ENCODE data around the gene EXOC6B.

DNA sequence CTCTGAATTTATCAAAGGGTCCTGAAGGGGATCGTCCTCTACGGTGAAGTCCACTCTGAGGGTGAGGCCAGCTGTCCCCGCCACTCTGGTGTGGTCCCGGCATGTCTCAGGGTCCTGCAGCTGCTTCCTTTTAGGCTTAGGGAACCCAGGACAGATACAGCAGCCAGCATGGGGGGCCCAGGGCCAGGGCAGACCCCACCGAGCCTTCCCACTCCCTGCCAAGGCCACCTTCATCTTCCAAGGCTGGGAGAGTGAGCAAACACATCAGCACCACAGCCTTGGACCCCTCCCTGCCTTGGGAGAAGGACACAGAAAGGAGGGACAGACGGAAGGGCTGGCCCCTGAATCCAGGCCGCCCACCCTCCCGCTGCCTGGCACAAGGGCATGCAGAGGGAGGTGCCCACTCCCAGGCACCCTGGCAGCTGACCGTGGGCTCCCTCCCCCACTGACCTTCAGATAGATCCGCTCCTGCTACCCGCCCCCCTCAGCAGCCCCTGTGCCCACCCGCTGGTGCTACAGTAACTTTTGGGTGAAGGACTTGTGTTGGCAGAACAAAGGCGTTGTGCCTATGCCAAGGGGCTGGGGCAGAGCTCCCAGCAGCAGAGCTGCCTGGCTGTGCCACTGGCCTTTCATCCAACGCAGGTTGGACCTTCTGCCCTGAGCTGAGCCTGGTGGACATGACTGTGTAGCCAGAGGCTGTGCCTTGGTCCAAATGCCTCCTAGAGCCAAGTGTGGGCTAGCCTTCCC, 685.8 kb downstream of the EXOC6B start:
- TF ChIP-seq, protein P1, sequence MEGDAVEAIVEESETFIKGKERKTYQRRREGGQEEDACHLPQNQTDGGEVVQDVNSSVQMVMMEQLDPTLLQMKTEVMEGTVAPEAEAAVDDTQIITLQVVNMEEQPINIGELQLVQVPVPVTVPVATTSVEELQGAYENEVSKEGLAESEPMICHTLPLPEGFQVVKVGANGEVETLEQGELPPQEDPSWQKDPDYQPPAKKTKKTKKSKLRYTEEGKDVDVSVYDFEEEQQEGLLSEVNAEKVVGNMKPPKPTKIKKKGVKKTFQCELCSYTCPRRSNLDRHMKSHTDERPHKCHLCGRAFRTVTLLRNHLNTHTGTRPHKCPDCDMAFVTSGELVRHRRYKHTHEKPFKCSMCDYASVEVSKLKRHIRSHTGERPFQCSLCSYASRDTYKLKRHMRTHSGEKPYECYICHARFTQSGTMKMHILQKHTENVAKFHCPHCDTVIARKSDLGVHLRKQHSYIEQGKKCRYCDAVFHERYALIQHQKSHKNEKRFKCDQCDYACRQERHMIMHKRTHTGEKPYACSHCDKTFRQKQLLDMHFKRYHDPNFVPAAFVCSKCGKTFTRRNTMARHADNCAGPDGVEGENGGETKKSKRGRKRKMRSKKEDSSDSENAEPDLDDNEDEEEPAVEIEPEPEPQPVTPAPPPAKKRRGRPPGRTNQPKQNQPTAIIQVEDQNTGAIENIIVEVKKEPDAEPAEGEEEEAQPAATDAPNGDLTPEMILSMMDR (IDR thresholded peaks at IDR 0.05): no peak
- no peak for TF ChIP-seq ZFX (IDR thresholded peaks at IDR 0.05; ENCODE audit: borderline replicate concordance)
